Activated CD4-positive, alpha-beta T cell treated with anti-CD3 and anti-CD28 coated beads, Interleukin-2, amount 10 ng/mL, durations not matched to agents 24 days and 14 days (primary cell): Measurements from ENCODE around the gene LSM2. TPM values are rescaled to one million over a fixed set of nuclear protein-coding genes. Genes with fewer than 3 reads are reported as not detected.
"Not testable (repeated sequence)": the region's sequence is repeated elsewhere in the genome, so short reads cannot be mapped to it uniquely, and the experiment has no call there.

Experiments used
- DNase-seq: peaks from one replicate; pipeline ENCODE4 v3.0.0; 2022
- H3K27ac Mint-ChIP-seq: one replicate; pipeline ENCODE4 v1.8.0; 2022; ENCODE audit warnings: mild to moderate bottlenecking, mixed read lengths
- H3K27me3 Mint-ChIP-seq: one replicate; pipeline ENCODE4 v1.8.0; 2022; ENCODE audit warnings: mixed read lengths
- H3K36me3 Mint-ChIP-seq: one replicate; pipeline ENCODE4 v1.8.0; 2022; ENCODE audit warnings: low read depth, mild to moderate bottlenecking, mixed read lengths
- H3K4me1 Mint-ChIP-seq: one replicate; pipeline ENCODE4 v1.8.0; 2021; ENCODE audit warnings: mixed read lengths
- H3K4me3 Mint-ChIP-seq: one replicate; pipeline ENCODE4 v1.8.0; 2022; ENCODE audit warnings: mild to moderate bottlenecking, moderate library complexity, mixed read lengths
- H3K9me3 Mint-ChIP-seq: one replicate; pipeline ENCODE4 v1.8.0; 2021; ENCODE audit warnings: mixed read lengths
- intact Hi-C: fragments of 100-400 bp; cut with micrococcal nuclease; formaldehyde crosslinking; loops from one replicate; pipeline ENCODE4 v1.15.1; 2023
- total RNA-seq: library from RNA; stranded (reverse); gene quantifications from 2 replicates; pipeline ENCODE4 v1.2.3, GENCODE V29; 2022

Gene LSM2
- total RNA-seq, 1 donor from 2014 or later, result 142 TPM

DNA sequence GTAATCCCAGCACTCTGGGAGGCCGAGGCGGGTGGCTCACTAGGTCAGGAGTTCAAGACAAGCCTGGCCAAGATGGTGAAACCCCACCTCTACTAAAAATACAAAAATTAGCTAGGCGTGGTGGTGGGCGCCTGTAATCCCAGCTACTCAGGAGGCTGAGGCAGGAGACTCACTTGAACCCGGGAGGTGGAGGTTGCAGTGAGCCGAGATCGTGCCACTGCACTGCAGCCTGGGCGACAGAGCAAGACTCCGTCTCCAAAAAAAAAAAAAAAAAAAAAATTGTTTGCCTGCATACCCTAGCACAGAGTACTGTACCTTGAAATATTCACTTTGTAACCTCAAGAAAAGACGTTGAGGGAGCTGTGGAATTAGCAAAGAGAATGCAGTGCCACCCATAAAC lies 13.6 kb upstream of the LSM2 start:
- Mint-ChIP-seq H3K4me1 (peaks cover 47% of the 10 kb centered on the region), H3K36me3 (peaks cover 14% of the 10 kb centered on the region), H3K4me3 (peak overlapping the region; percentile 90)
- intact Hi-C loops, result loop anchor here (10.0 kb wide), 2 partner anchors 246 to 326 kb away; partner anchors contain the start of genes LTA, MICB and TNF
- H3K27me3 Mint-ChIP-seq, DNase-seq, H3K27ac Mint-ChIP-seq, H3K9me3 Mint-ChIP-seq: not testable (repeated sequence)

- Mint-ChIP-seq H3K4me1 (peaks cover 45% of the 10 kb centered on the region), H3K27ac (peak overlapping the region; percentile 31), H3K4me3 (peak overlapping the region; percentile 54), H3K27me3 (no peaks in the 10 kb centered on the region), H3K9me3 (no peaks in the 10 kb centered on the region), H3K36me3 (peaks cover 14% of the 10 kb centered on the region)
- intact Hi-C loops, result loop anchor here (10.0 kb wide), 2 partner anchors 245 to 325 kb away; partner anchors contain the start of genes LTA, MICB and TNF
- no peak for DNase-seq
Observed at GRCh38 chr6:31819871-31820299, 13.1 kb upstream of the LSM2 start.

DNA sequence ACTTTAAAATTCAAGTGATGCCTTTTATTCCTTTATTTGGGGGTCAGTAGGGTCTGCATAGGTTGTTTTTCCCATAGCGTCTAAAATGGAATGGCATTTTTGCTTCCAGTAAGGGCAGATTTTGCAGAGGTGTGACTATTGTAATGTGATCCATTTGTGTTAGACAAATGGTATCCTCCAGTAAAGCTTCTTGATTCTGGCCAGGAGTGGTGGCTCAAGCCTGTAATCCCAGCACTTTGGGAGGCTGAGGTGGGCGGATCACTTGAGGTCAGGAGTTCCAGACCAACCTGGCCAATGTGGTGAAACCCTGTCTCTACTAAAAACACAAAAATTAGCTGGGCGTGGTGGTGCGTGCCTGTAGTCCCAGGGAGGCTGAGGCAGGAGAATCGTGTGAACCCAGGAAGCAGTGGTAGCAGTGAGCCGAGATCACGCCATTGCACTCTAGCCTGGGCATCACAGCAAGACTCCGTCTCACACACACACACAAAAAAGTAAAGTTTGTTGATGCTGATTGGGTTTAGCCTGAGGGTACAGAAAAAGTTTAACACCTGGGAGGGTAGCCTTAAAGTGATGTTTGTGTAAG lies 11.3 kb upstream of the LSM2 start:
- peak; percentile 75 for DNase-seq
- peaks cover 53% of the 10 kb centered on the region for H3K4me1 Mint-ChIP-seq

DNA sequence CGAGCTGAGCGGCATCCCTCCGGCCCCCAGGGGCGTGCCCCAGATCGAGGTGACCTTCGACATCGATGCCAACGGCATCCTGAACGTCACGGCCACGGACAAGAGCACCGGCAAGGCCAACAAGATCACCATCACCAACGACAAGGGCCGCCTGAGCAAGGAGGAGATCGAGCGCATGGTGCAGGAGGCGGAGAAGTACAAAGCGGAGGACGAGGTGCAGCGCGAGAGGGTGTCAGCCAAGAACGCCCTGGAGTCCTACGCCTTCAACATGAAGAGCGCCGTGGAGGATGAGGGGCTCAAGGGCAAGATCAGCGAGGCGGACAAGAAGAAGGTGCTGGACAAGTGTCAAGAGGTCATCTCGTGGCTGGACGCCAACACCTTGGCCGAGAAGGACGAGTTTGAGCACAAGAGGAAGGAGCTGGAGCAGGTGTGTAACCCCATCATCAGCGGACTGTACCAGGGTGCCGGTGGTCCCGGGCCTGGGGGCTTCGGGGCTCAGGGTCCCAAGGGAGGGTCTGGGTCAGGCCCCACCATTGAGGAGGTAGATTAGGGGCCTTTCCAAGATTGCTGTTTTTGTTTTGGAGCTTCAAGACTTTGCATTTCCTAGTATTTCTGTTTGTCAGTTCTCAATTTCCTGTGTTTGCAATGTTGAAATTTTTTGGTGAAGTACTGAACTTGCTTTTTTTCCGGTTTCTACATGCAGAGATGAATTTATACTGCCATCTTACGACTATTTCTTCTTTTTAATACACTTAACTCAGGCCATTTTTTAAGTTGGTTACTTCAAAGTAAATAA lies 10.6 kb upstream of the LSM2 start:
- Mint-ChIP-seq H3K27ac (peak overlapping the region; percentile 96), H3K4me1 (peaks cover 53% of the 10 kb centered on the region), H3K4me3 (peak overlapping the region; percentile 99), H3K36me3 (peaks cover 14% of the 10 kb centered on the region)
- intact Hi-C loops, H3K9me3 Mint-ChIP-seq, H3K27me3 Mint-ChIP-seq: not testable (repeated sequence)
- peak; percentile 83 for DNase-seq

More for the DNA sequence above, 11.3 kb upstream of the LSM2 start:
- intact Hi-C loops, H3K9me3 Mint-ChIP-seq, H3K27me3 Mint-ChIP-seq: not testable (repeated sequence)
- H3K36me3 Mint-ChIP-seq, result peaks cover 14% of the 10 kb centered on the region
- H3K27ac Mint-ChIP-seq, result peak overlapping the region; percentile 96
- H3K4me3 Mint-ChIP-seq, result peak overlapping the region; percentile 99

DNA sequence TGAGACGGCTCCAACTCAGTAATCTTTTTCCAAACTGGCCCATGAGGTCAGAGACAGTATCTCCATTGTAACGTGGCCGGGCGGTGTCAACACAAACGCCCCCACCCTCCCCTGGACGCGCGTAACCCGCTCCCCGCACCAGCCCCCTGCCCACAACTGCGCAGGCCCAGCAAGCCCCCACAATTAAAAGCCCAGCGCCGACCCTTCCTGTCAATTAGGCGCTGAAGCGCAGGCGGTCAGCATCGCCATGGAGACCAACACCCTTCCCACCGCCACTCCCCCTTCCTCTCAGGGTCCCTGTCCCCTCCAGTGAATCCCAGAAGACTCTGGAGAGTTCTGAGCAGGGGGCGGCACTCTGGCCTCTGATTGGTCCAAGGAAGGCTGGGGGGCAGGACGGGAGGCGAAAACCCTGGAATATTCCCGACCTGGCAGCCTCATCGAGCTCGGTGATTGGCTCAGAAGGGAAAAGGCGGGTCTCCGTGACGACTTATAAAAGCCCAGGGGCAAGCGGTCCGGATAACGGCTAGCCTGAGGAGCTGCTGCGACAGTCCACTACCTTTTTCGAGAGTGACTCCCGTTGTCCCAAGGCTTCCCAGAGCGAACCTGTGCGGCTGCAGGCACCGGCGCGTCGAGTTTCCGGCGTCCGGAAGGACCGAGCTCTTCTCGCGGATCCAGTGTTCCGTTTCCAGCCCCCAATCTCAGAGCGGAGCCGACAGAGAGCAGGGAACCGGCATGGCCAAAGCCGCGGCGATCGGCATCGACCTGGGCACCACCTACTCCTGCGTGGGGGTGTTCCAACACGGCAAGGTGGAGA lies 8.5 kb upstream of the LSM2 start, which contains the start of the genes HSPA1A and HSPA1L:
Gene HSPA1A, plus strand, starts transcription at position 519 of the 814 bp plus-strand sequence. Its CDS starts 214 bp downstream, at position 733.
Gene HSPA1L, minus strand, starts transcription at position 259 of the 814 bp plus-strand sequence. CDS start 3,311 bp downstream, outside the sequence.
- peaks cover 21% of the 10 kb centered on the region for H3K36me3 Mint-ChIP-seq
- H3K4me1 Mint-ChIP-seq, result peaks cover 50% of the 10 kb centered on the region
- no peaks in the 10 kb centered on the region for H3K27me3 Mint-ChIP-seq
- DNase-seq, result peak; percentile 93
- peak within 1 kb of the TSS; percentile 97 for H3K27ac Mint-ChIP-seq
- no peaks in the 10 kb centered on the region for H3K9me3 Mint-ChIP-seq
- intact Hi-C loops, result loop anchor here (2.0 kb wide), 1 partner anchor 20 kb away; no protein-coding TSS in a partner anchor
- H3K4me3 Mint-ChIP-seq, result peak within 1 kb of the TSS; percentile 97

- Mint-ChIP-seq H3K4me3 (peak overlapping the region; percentile 97), H3K36me3 (peaks cover 25% of the 10 kb centered on the region), H3K27ac (peak overlapping the region; percentile 97), H3K27me3 (no peaks in the 10 kb centered on the region), H3K4me1 (peaks cover 46% of the 10 kb centered on the region), H3K9me3 (no peaks in the 10 kb centered on the region)
- peak; percentile 93 for DNase-seq
- intact Hi-C loops, result loop anchor here (2.0 to 5.0 kb wide), 2 partner anchors 20 to 37 kb away; partner anchors contain the start of gene VWA7
Observed at GRCh38 chr6:31814677-31815024, 7.9 kb upstream of the LSM2 start.

GRCh38 chr6:31813465-31813849 lies 6.7 kb upstream of the LSM2 start:
- peaks cover 40% of the 10 kb centered on the region for H3K4me1 Mint-ChIP-seq
- DNase-seq, result no peak
- no peaks in the 10 kb centered on the region for H3K27me3 Mint-ChIP-seq
- intact Hi-C loops, result loop anchor here (2.0 to 5.0 kb wide), 2 partner anchors 19 to 36 kb away; partner anchors contain the start of genes VARS1 and VWA7
- no peaks in the 10 kb centered on the region for H3K9me3 Mint-ChIP-seq
- peaks cover 23% of the 10 kb centered on the region for H3K36me3 Mint-ChIP-seq
- H3K4me3 Mint-ChIP-seq, result peak overlapping the region; percentile 97
- peak overlapping the region; percentile 91 for H3K27ac Mint-ChIP-seq

- Mint-ChIP-seq H3K9me3 (no peaks in the 10 kb centered on the region), H3K4me3 (no peak overlapping the region), H3K36me3 (peaks cover 12% of the 10 kb centered on the region), H3K27me3 (no peaks in the 10 kb centered on the region), H3K27ac (no peak overlapping the region), H3K4me1 (peaks cover 35% of the 10 kb centered on the region)
- no peak for DNase-seq
- intact Hi-C loops, result loop anchor here (2.0 to 5.0 kb wide), 2 partner anchors 17 to 34 kb away; partner anchors contain the start of genes VARS1 and VWA7
Observed at GRCh38 chr6:31811645-31812044, 4.9 kb upstream of the LSM2 start.

DNA sequence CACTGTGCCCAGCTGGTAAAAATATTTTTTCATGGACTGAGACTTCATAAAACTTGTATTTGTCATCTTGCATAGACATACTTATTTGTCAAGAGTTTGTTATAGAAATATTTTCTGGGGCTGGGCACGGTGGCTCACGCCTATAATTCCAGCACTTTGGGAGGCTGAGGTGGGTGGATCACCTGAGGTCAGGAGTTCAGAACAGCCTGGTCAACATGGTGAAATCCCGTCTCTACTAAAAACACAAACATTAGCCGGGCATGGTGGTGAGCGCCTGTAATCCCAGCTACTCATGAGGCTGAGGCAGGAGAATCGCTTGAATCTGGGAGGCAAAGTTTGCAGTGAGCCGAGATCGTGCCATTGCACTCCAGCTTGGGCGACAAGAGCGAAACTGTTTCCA lies 1.8 kb upstream of the LSM2 start:
- H3K4me3 Mint-ChIP-seq, DNase-seq, H3K27ac Mint-ChIP-seq, intact Hi-C loops, H3K27me3 Mint-ChIP-seq, H3K9me3 Mint-ChIP-seq: not testable (repeated sequence)
- H3K36me3 Mint-ChIP-seq, result peaks cover 26% of the 10 kb centered on the region
- peaks cover 33% of the 10 kb centered on the region for H3K4me1 Mint-ChIP-seq

DNA sequence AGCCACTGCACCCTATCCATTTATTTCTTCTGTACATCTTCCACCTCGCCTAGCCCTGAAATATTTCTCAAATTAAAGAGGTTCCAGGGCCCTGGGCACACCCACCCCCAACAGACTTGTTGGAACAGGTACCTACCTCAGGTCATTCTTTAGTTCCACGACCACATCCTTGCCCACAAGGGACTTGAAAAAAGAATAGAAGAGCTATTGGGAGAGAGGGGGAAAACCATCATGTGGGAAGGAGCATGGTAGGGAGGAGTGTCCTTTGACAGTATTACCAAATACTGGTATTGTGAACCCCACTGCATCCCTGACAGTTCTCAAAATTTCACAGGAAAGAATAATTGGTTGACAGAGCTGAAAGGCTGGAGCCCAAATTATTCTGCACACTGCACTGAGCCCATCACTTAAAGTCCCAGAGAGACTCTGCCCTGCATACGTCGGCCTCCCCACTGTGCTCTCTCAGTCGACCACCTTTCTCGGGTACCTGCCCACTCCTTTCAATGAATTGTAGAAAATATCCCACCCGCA lies 762 bp downstream of the LSM2 start:
- DNase-seq, result peak; percentile 67
- Mint-ChIP-seq H3K27ac (peak overlapping the region; percentile 94), H3K4me3 (peak overlapping the region; percentile 91), H3K4me1 (peaks cover 20% of the 10 kb centered on the region), H3K27me3 (no peaks in the 10 kb centered on the region), H3K36me3 (peaks cover 38% of the 10 kb centered on the region), H3K9me3 (no peaks in the 10 kb centered on the region)
- intact Hi-C loops, result loop anchor here (2.0 kb wide), 1 partner anchor 21 kb away; the partner anchor contains the start of gene HSPA1B

DNA sequence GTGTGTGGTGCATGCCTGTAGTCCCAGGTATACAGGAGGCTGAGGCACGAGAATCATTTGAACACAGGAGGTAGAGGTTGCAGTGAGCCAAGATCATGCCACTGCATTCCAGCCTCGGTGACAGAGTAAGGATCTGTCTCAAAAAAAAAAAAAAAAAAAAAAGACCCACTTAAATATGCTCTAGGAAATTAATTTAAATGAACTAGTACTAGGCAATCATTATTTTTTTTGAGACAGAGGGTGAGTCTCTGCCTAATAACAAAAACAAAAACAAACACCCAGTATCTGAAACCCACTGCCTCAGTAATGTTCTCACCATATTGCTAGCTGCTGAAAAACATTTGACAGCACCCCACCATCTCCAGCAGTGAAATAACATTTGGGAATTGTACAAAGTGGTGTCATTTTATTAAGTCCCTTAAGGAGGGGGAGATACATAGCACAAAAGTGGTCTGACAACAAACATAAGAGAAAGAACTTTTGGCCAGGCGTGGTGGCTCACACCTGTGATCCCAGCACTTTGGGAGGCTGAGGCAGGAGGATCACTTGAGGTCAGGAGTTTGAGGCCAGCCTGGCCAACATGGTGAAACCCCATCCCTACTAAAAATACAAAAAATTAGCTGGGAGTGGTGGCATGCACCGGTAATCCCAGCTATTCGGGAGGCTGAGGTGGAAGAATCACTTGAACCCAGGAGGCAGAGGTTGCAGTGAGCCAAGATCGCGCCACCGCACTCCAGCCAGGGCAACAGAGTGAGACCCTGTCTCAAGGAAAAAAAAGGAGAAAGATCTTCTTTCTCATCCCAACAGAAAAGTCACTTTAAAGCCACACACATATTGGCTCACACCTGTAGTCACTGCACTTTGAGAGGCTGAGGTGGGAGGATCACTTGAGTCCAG lies 5.5 kb downstream of the LSM2 start:
- intact Hi-C loops, H3K9me3 Mint-ChIP-seq, H3K4me3 Mint-ChIP-seq, DNase-seq, H3K27me3 Mint-ChIP-seq, H3K27ac Mint-ChIP-seq: not testable (repeated sequence)
- Mint-ChIP-seq H3K36me3 (peaks cover 33% of the 10 kb centered on the region), H3K4me1 (peaks cover 30% of the 10 kb centered on the region)

- Mint-ChIP-seq H3K9me3 (no peaks in the 10 kb centered on the region), H3K4me1 (peaks cover 25% of the 10 kb centered on the region), H3K4me3 (no peak overlapping the region), H3K36me3 (peaks cover 33% of the 10 kb centered on the region), H3K27me3 (no peaks in the 10 kb centered on the region), H3K27ac (no peak overlapping the region)
- intact Hi-C loops, result no loop called here
- no peak for DNase-seq
Observed at GRCh38 chr6:31799781-31800180, 7.0 kb downstream of the LSM2 start.
